Measurements from ENCODE around the gene UGT1A8.

DNA sequence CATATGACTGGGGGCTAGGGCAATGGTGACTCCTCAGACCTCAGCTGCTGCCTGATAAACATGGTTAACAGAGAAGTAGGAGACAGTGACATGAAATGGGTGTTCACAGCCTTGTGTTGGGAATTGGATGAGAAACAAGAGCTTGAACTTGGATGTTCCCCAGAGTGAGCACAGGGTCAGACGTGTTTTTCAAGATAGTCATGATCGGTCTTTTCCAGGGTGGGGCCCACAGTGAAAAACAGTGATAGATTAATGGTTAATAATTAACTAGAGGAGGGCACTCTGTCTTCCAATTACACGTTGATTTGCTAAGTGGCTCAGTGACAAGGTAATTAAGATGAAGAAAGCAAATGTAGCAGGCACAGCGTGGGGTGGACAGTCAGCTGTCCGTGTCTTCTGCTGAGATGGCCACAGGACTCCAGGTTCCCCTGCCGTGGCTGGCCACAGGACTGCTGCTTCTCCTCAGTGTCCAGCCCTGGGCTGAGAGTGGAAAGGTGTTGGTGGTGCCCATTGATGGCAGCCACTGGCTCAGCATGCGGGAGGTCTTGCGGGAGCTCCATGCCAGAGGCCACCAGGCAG, 111.4 kb downstream of the UGT1A8 start, which contains the start of gene UGT1A3:
- TF ChIP-seq EZH2 (IDR thresholded peaks at IDR 0.05) (no peak), POLR2AphosphoS5 (IDR thresholded peaks at IDR 0.05; ENCODE audit: borderline replicate concordance, low read depth, low read length) (no peak), FOXP2 (optimal IDR thresholded peaks at IDR 0.05; ENCODE audit: control extremely low read depth, extremely low read length, insufficient read depth) (no peak)

Data from SK-N-MC (cell line).